GM18858 (cell line): ENCODE data around the gene NFKB2.

ENCODE experiments used
- ATAC-seq: cut with Tn5 transposase; IDR thresholded peaks from one replicate; pipeline ENCODE4 v1.9.1; 2021; ENCODE audit not compliant: unreplicated experiment

The NFKB2 gene

GRCh38 chr10:102408131-102408727, 12.7 kb downstream of the NFKB2 start:
- ATAC-seq, result no peak

- no peak for ATAC-seq
Measured at GRCh38 chr10:102408728-102409603, 13.5 kb downstream of the NFKB2 start.

- no peak for ATAC-seq
Measured at GRCh38 chr10:102409604-102410428, 14.3 kb downstream of the NFKB2 start.

GRCh38 chr10:102410429-102411073, 15.0 kb downstream of the NFKB2 start:
- no peak for ATAC-seq

- no peak for ATAC-seq
Measured at GRCh38 chr10:102411341-102412255, 16.1 kb downstream of the NFKB2 start.

GRCh38 chr10:102412293-102412692, 16.8 kb downstream of the NFKB2 start:
- ATAC-seq, result no peak

- ATAC-seq, result no peak
Measured at GRCh38 chr10:102413053-102413705, 17.7 kb downstream of the NFKB2 start.

- ATAC-seq, result no peak
Measured at GRCh38 chr10:102413806-102414561, 18.5 kb downstream of the NFKB2 start.

GRCh38 chr10:102414749-102415148, 19.2 kb downstream of the NFKB2 start:
- ATAC-seq, result no peak

GRCh38 chr10:102416283-102416682, 20.8 kb downstream of the NFKB2 start:
- ATAC-seq, result no peak

- no peak for ATAC-seq
Measured at GRCh38 chr10:102416695-102417094, 21.2 kb downstream of the NFKB2 start.

- ATAC-seq, result no peak
Measured at GRCh38 chr10:102418622-102419268, 23.2 kb downstream of the NFKB2 start, which contains the start of gene PSD. Gene PSD (minus strand): TSS chr10:102418785. CDS start chr10:102417038, 1,747 bp downstream.

- ATAC-seq, result no peak
Measured at GRCh38 chr10:102419269-102420180, 24.0 kb downstream of the NFKB2 start.

- ATAC-seq, result no peak
Measured at GRCh38 chr10:102420181-102420713, 24.7 kb downstream of the NFKB2 start.

- ATAC-seq, result peak; percentile 60
Measured at GRCh38 chr10:102420714-102421506, 25.4 kb downstream of the NFKB2 start, which contains the start of gene FBXL15. Gene FBXL15 (plus strand): TSS chr10:102420836. CDS start chr10:102421130, 294 bp downstream.

GRCh38 chr10:102421507-102421756, 25.9 kb downstream of the NFKB2 start:
- peak; percentile 6 for ATAC-seq
